GM21528 (cell line): ENCODE results near the gene GATB.

Source experiments
- ATAC-seq: cut with Tn5 transposase; IDR thresholded peaks from one replicate; pipeline ENCODE4 v1.9.1; 2021; ENCODE audit warnings: mild to moderate bottlenecking, moderate library complexity; ENCODE audit not compliant: unreplicated experiment, low FRiP score

Gene GATB

GRCh38 chr4:151677193-151677592, 83.6 kb downstream of the GATB start:
- no peak for ATAC-seq

GRCh38 chr4:151676301-151676700, 84.5 kb downstream of the GATB start:
- ATAC-seq, result no peak

GRCh38 chr4:151675411-151675971, 85.3 kb downstream of the GATB start:
- ATAC-seq, result no peak

- ATAC-seq, result no peak
Measured at GRCh38 chr4:151674804-151675391, 85.9 kb downstream of the GATB start.

GRCh38 chr4:151673908-151674520, 86.8 kb downstream of the GATB start:
- ATAC-seq, result no peak

GRCh38 chr4:151672996-151673395, 87.8 kb downstream of the GATB start:
- no peak for ATAC-seq

- no peak for ATAC-seq
Measured at GRCh38 chr4:151671541-151672059, 89.2 kb downstream of the GATB start.

GRCh38 chr4:151670843-151671242, 90.0 kb downstream of the GATB start:
- no peak for ATAC-seq

GRCh38 chr4:151669990-151670389, 90.8 kb downstream of the GATB start:
- no peak for ATAC-seq

GRCh38 chr4:151668689-151669402, 92.0 kb downstream of the GATB start:
- no peak for ATAC-seq

- no peak for ATAC-seq
Measured at GRCh38 chr4:151667666-151668065, 93.1 kb downstream of the GATB start.

GRCh38 chr4:151667048-151667447, 93.8 kb downstream of the GATB start:
- ATAC-seq, result no peak

- ATAC-seq, result no peak
Measured at GRCh38 chr4:151666501-151666900, 94.3 kb downstream of the GATB start.

- ATAC-seq, result no peak
Measured at GRCh38 chr4:151665785-151666127, 95.1 kb downstream of the GATB start.

GRCh38 chr4:151665022-151665784, 95.6 kb downstream of the GATB start:
- ATAC-seq, result no peak

GRCh38 chr4:151664289-151664688, 96.5 kb downstream of the GATB start:
- ATAC-seq, result no peak

GRCh38 chr4:151663109-151663508, 97.7 kb downstream of the GATB start:
- ATAC-seq, result no peak

- ATAC-seq, result no peak
Measured at GRCh38 chr4:151661873-151662272, 98.9 kb downstream of the GATB start.

- no peak for ATAC-seq
Measured at GRCh38 chr4:151660676-151661075, 100.1 kb downstream of the GATB start.

GRCh38 chr4:151659601-151660364, 101.0 kb downstream of the GATB start:
- no peak for ATAC-seq
